COR-L47 (cell line): ENCODE data around the gene ATP11C.
"Not testable (repeated sequence)": the region's sequence is repeated elsewhere in the genome, so short reads cannot be mapped to it uniquely, and the experiment has no call there.

ENCODE experiments used
- DNase-seq: peaks from one replicate; lab custom pipeline; 2025; lab: John Stamatoyannopoulos, UW

Gene ATP11C

DNA sequence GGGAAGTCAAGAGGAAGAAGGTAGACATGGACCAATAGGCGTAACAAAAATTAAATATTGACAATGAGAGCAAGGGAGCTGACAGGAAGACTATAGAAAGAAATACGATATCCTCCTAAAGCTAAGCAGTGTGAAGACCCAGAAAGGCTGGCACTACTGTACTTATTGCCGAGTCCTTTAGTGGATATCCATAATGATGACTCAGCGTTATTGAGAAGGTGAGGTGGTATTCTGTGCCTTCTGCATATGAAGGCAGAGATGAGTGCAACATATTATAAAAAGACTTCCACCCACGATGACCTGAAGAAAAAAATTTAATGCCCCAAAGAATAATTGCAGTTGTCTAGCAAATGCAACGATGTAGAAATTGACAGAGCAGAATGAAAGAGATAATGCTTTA lies 211.9 kb downstream of the ATP11C start:
- DNase-seq = no peak

DNA sequence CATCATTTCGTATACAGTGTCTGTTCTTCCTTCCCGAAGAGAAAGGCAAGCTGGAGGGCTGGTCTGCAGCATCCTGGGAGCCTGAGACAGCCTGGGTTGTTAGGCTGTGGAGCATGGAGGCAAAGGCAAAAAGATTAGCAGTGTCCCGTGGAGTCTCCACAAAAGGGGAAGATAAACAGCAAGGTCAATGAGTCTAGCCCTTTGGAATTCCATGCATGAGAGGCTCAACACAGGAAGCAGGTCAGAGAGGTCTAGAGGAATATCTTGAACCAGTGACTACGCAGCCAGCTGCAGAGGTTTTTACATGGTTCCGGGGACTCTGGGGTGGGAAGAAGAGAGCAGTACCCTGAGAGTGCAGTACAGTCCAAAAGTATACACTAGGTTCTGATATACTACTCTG lies 212.7 kb downstream of the ATP11C start:
- DNase-seq = no peak

DNA sequence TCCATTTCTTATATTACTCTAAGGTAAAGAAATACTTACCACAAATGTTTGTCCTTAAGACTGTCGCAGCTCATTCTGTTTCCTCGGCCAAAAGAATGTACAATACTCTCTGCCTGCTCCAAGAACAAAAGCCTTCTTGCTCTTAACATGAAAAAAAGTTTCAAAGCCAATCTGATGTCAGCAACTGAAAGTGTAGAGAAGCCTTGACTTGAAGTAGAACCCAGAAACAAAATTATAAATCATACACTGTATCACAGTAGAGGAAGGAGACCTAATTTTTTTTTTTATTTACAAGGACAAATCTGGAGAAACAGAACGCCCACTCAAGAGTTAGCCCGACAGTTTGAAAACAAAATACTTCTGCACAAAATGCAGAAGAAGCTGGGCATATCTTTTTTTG lies 224.8 kb downstream of the ATP11C start, which contains the start of gene MCF2:
Gene MCF2, minus strand, starts transcription at position 101 of the 400 bp plus-strand sequence. CDS start 56,423 bp downstream, outside the sequence.
- no peak for DNase-seq

DNA sequence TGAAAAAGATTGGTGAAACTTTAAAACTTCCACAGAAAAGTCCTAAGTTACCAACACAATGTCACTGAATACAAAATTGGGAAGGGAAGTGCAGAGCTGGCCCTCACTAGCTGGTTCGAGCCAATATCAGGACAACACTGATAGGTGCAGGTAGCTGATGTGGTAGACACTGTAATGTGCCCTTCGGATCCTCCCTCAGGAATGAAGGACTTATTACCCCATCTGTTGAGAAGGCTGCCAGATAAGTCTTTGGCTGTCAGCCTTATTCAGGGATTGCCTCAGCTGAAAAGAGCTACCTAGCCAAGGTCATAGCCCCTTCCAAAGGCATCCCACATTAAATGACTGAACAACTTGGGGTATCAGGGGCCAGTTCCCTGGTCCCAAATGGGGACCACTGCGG lies 230.2 kb downstream of the ATP11C start:
- no peak for DNase-seq

DNA sequence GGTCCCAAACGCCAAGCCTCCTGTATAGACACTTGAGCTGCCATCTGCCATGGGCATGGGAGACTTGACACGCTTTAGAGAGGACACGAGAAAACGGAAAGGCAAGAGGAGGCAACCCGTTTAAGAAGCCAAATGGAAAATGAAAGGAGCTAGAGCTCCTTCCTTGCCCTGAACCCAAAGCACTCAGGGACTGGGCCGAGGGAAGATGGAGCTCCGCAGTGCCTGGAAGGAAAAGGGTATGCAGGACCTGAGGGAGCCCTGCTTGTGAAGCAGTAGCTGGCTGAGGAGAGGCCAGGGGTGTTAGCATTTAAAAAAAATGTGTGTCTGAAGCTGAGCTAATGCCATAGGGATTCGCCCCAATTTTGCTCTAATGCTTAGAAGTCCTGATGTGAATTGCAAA lies 239.9 kb downstream of the ATP11C start:
- DNase-seq = no peak

DNA sequence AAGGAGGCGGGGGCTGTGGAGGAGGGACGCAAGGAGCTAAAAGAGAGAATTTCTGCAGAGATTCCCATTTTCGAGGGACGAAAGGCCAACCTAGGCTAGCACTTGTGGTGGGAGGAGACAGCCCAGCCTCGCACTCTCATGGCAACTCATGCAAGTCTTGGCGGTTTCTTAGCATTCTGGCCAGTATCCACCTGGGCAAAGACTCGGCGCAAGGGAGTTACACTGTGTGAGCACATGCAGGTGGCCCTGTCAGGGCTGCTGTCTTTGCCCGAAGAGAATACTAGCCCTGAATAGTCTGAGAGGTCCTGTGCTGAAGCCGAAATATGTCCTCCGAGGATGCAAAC lies 240.4 kb downstream of the ATP11C start:
- DNase-seq = no peak

DNA sequence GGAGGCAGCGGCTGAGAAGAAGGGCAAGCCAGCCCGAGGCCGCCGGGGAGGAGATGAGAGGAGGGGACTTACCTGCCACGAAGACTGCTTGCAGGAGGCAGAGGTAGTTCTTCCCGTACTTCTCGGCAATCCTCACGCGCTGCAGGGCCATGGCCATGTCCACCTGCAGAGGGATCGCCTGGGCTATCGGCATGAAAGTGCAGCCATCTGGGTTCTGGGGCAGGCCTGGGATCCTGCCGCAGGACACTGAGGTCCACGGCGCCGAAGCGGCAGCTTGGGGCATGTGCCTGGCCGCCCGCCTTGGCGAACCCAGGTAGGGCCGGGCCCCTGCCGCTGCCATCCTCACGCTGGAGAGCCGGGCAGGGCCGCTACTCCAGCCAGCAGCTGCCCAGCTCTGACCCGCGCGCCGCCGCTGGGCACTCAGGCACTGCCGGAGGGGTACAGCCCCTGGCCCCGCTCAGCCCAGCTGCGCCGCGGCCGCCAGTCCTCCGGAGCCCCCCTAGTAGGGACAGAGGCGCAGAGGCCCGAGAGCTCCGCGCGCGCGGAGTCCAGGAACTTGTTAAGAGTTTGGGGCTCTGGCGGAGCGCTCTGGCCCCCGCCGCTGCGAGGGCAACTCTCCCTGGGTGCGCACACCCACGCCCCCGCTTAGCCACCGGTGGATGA lies 240.9 kb downstream of the ATP11C start:
- DNase-seq = no peak

DNA sequence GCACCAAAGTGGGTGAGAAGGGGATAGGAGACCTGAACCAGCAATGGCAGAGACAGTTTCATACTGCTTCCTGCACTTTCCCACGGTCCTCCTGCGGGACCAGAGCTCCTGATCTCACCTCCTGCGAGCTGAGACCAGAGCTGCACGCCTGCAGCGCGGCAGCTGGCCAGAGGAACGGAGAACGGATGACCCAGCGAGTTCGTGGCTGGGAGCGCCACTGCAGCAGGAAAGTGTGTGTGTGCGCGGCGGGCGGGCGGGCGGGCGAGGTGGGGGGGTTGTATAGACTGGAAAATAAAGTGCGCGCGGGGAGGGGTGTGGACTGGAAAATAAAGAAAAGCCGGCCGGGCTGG lies 241.4 kb downstream of the ATP11C start:
- DNase-seq = no peak

DNA sequence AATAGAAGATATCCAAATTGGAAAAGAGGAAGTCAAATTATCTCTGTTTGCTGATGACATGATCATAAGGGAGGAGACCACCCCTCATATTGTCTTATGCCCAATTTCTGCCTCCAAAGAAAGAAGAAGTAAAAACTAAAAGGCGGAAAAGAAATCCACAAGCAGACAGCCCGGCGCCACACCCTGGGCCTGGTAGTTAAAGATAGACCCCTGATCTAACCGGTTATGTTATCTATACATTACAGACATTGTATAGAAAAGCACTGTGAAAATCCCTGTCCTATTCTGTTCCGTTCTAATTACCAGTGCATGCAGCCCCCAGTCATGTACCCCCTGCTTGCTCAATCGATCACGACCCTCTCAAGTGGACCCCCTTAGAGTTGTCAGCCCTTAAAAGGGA lies 247.7 kb downstream of the ATP11C start:
- DNase-seq = not testable (repeated sequence)

DNA sequence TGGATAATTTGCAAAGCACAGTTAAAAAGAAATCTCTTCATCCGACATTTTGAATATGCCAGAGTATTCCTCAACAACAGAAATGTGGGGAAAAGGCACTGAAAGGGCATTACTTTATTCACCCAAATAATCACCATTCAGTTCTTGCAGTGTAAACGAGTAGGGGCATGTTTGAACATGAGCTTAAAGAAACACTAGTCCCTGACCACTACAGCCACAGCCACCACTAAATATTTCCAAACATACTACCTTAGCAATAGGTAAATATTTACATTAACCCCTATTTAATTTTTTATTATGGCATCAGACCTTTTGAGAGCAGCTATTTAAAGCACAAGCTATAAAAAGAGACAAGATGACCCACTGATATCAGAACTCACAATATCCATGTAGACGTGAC lies 252.5 kb downstream of the ATP11C start:
- DNase-seq = no peak
